Measurements from ENCODE around the gene KCNMA1. TPM values are rescaled to one million over a fixed set of nuclear protein-coding genes. Genes with fewer than 3 reads are reported as not detected.

Gene KCNMA1
- total RNA-seq, 4 donors from 2014 or later, result 10.1 to 32.6 (median 20.1) TPM

DNA sequence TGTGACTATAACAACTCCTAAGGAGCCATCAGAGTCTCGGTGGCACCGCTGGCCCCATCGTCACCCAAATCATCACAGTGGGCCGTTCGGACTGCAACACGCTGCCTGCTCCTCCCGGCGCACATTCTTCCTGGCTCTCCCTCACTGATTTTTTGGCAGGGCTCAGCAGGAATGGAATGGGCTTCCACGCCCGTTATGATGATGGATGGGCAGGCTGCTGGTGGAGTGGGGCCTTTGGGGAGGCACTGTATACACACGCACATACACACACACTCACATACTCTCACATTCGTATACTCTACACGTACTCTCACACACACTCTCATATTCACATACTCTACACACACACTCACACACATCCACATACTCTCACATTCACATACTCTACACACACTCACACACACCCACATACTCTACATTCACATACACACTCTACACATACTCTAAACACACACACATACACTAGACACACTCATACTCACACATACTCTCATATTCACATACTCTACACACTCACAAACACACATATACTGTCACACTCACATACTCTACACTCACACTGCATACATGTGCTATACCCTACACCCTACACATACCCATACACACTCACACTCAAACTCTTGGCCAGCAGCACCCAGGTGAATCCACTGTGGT is 99.8 kb downstream of the KCNMA1 start:
- DNase-seq (ENCODE audit: low spot score) (no peak), ATAC-seq (ENCODE audit: low FRiP score) (peak; percentile 46)
- TF ChIP-seq, protein P1, sequence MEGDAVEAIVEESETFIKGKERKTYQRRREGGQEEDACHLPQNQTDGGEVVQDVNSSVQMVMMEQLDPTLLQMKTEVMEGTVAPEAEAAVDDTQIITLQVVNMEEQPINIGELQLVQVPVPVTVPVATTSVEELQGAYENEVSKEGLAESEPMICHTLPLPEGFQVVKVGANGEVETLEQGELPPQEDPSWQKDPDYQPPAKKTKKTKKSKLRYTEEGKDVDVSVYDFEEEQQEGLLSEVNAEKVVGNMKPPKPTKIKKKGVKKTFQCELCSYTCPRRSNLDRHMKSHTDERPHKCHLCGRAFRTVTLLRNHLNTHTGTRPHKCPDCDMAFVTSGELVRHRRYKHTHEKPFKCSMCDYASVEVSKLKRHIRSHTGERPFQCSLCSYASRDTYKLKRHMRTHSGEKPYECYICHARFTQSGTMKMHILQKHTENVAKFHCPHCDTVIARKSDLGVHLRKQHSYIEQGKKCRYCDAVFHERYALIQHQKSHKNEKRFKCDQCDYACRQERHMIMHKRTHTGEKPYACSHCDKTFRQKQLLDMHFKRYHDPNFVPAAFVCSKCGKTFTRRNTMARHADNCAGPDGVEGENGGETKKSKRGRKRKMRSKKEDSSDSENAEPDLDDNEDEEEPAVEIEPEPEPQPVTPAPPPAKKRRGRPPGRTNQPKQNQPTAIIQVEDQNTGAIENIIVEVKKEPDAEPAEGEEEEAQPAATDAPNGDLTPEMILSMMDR (IDR thresholded peaks at IDR 0.05), result no peak

DNA sequence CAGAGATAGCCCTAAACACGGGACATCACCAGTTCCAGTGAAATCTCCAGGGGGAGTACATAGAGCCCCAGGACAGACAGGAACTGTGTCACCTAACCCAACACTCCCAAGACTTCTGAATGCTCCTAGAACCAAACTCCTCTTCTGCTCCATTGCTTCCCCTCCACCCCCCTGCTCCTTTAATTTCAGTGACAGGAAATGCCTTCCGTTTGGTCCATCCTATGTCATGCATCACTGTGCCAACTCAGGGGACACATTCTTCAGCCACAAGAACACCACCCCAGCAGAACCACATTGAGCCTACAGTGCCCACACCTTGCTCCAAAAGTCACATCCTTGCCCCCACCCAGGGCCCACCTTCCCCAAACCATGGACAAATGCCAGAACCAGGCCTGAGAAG is 100.5 kb downstream of the KCNMA1 start:
- TF ChIP-seq, protein P1 (IDR thresholded peaks at IDR 0.05), result no peak
- ATAC-seq (ENCODE audit: low FRiP score), result no peak
- no peak for DNase-seq (ENCODE audit: low spot score)

DNA sequence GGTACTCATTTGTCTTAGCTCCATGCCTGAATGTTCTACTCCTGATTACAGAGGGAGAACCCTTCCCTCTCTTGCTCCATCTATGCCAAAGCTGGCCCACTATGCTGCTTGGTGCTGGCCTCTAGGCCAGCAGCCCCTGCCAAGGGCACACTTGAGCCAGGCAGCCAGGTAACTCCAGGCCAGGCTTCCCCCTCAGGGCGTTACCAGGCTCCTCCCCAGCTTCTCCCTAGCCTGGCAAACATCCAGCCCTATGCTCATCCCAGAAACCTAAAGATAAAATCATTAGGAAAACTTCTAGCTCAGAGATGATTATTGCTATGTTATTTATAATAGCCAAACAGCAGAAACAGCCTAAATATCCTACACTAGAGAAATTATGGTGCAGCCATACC is 103.7 kb downstream of the KCNMA1 start:
- TF ChIP-seq, protein P1 (IDR thresholded peaks at IDR 0.05), result no peak
- ATAC-seq (ENCODE audit: low FRiP score) (no peak), DNase-seq (ENCODE audit: low spot score) (no peak)

DNA sequence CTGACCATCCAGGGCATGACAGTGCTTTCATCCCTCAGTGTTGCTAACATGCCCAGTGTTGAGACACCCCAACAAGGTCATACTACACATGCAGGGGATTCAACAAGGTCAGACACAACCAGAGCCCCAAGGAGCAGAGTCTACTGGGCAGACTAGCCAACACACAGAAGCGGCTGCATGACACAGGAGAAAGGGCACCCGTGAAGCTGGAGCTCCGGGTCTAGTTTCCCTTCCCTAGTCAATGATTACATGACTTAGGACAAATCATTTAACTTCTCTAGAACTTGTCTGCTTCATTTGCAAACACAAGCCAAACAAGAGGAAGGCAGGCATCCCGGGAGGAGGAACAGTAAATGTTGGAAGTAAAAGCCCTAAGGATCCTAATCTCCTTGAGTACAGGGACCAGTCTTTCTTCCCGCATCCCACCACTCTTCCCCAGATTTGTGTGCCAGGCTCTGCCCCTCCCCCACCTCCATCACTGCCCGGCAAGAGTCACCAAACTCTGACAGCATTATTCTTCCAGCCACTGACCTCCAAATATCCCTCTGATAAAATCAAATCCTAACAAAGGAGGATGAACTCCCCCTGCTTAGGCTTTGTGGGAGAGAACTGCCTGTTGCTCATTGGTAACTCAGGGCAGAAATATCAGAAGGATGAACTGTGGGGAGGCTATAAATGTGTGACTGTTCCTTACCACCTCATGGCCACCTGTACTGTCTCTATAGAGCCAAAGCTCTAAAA is 104.3 kb downstream of the KCNMA1 start:
- ATAC-seq (ENCODE audit: low FRiP score) (no peak), DNase-seq (ENCODE audit: low spot score) (no peak)
- TF ChIP-seq, protein P1 (IDR thresholded peaks at IDR 0.05), result no peak

DNA sequence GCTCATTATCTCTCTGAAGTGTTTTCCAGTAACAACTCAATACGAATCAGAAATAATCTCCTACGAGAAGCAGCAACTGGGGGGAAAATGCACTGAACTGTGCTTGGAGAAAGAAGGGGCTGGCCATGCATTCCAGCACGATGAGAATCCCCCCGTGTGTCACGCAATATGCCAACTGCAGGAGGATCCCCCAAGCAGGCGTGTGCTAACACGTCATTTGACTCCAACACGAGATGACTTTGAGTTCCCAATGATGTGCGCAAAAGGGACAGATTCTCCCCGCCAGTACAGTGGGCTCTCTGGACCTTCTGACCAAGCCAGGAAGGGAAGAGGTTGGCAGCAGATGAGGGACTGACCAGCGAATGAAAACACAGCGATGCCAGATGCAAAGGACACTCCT is 105.5 kb downstream of the KCNMA1 start:
- TF ChIP-seq, protein P1 (IDR thresholded peaks at IDR 0.05), result no peak
- DNase-seq (ENCODE audit: low spot score) (no peak), ATAC-seq (ENCODE audit: low FRiP score) (no peak)

DNA sequence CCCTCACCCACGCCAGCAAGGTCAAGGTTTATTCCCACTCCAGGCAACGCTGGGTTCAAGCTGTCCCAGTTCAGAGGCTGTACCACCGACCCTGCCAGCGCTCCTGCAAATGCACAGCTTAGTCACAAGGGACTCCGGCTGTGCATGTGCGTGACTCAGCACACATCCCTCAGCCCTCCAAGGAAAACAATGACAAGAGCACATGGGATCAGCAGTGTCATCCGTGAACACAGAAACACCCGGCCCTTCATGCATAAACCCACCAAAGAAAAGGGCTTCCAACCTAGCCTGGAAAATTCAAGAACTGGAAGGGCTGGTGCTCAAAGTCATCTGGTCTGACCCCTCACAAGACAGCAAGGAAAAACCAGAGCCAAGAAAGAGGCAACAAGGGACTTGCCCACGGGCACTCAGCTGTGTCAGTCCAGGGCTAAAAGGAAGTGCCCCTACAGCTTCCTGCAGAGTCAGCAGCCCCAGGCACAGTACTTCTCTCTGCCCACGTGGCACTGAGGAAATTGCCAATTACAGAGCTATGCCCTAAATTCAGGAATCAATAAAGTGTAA is 106.1 kb downstream of the KCNMA1 start:
- ATAC-seq (ENCODE audit: low FRiP score) (no peak), DNase-seq (ENCODE audit: low spot score) (no peak)
- TF ChIP-seq, protein P1 (IDR thresholded peaks at IDR 0.05), result no peak
